ENCODE data around the gene GNE.

DNA sequence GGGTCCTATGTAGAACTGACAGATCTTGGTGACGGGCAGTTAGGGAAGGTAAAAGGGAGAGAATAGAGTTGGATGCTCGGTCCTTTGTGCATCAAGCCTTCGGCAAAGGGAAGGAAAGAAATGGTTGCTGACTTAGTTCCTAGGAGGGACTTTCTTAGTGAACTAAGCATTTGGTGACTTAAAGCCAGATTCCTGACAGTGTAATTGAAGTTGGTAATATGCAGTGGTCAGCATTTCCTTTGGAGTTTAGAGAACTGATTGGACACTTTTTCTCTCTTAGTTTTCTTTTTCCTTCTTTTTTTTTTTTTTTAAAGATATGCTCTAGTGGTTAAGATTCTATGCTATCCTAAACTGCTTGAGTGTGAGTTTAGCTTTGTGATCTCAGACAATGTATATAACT, 65.2 kb downstream of the GNE start:
- TF ChIP-seq, protein P1, sequence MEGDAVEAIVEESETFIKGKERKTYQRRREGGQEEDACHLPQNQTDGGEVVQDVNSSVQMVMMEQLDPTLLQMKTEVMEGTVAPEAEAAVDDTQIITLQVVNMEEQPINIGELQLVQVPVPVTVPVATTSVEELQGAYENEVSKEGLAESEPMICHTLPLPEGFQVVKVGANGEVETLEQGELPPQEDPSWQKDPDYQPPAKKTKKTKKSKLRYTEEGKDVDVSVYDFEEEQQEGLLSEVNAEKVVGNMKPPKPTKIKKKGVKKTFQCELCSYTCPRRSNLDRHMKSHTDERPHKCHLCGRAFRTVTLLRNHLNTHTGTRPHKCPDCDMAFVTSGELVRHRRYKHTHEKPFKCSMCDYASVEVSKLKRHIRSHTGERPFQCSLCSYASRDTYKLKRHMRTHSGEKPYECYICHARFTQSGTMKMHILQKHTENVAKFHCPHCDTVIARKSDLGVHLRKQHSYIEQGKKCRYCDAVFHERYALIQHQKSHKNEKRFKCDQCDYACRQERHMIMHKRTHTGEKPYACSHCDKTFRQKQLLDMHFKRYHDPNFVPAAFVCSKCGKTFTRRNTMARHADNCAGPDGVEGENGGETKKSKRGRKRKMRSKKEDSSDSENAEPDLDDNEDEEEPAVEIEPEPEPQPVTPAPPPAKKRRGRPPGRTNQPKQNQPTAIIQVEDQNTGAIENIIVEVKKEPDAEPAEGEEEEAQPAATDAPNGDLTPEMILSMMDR (IDR thresholded peaks at IDR 0.05): no peak
- TF ChIP-seq POLR2A (IDR thresholded peaks at IDR 0.05) (no peak), EP300 (IDR thresholded peaks at IDR 0.05) (no peak)
